DMS 273 (cell line): Measurements from ENCODE around the gene SORCS2.
A peak's percentile ranks its signal among the peaks of the same experiment; 100 is the strongest.

Experiments
- DNase-seq: peaks from one replicate; lab custom pipeline; 2025; ENCODE audit not compliant: unreplicated experiment; lab: John Stamatoyannopoulos, UW

Gene SORCS2

GRCh38 chr4:7762376-7763030 is 570.2 kb downstream of the SORCS2 start:
- no peak for DNase-seq

- no peak for DNase-seq
These were observed 570.8 kb downstream of the SORCS2 start for GRCh38 chr4:7763106-7763505.

GRCh38 chr4:7763788-7764187 is 571.5 kb downstream of the SORCS2 start:
- no peak for DNase-seq

- no peak for DNase-seq
These were observed 572.1 kb downstream of the SORCS2 start for GRCh38 chr4:7764466-7764865.

- no peak for DNase-seq
These were observed 573.3 kb downstream of the SORCS2 start for GRCh38 chr4:7765666-7766065.

- no peak for DNase-seq
These were observed 573.7 kb downstream of the SORCS2 start for GRCh38 chr4:7766086-7766485.

GRCh38 chr4:7766661-7767345 is 574.5 kb downstream of the SORCS2 start:
- DNase-seq, result no peak

- no peak for DNase-seq
These were observed 575.2 kb downstream of the SORCS2 start for GRCh38 chr4:7767526-7767925.

- DNase-seq, result no peak
These were observed 575.6 kb downstream of the SORCS2 start for GRCh38 chr4:7767966-7768365.

GRCh38 chr4:7768736-7769135 is 576.4 kb downstream of the SORCS2 start:
- DNase-seq, result no peak

- DNase-seq, result peak; percentile 17
These were observed 577.3 kb downstream of the SORCS2 start for GRCh38 chr4:7769396-7770223.

- DNase-seq, result peak; percentile 16
These were observed 578.1 kb downstream of the SORCS2 start for GRCh38 chr4:7770224-7771050.

- DNase-seq, result no peak
These were observed 578.7 kb downstream of the SORCS2 start for GRCh38 chr4:7771056-7771455.

- DNase-seq, result no peak
These were observed 579.5 kb downstream of the SORCS2 start for GRCh38 chr4:7771541-7772507.

- DNase-seq, result no peak
These were observed 580.5 kb downstream of the SORCS2 start for GRCh38 chr4:7772711-7773385.

- no peak for DNase-seq
These were observed 581.3 kb downstream of the SORCS2 start for GRCh38 chr4:7773401-7774180.

GRCh38 chr4:7774301-7775294 is 582.3 kb downstream of the SORCS2 start:
- DNase-seq, result no peak
